Measurements from ENCODE around the gene NRSN1. TPM values are rescaled to one million over a fixed set of nuclear protein-coding genes. Genes with fewer than 3 reads are reported as not detected.

NRSN1 gene
- total and polyA plus RNA-seq, 4 donors = 0.17 TPM; not detected in 3

DNA sequence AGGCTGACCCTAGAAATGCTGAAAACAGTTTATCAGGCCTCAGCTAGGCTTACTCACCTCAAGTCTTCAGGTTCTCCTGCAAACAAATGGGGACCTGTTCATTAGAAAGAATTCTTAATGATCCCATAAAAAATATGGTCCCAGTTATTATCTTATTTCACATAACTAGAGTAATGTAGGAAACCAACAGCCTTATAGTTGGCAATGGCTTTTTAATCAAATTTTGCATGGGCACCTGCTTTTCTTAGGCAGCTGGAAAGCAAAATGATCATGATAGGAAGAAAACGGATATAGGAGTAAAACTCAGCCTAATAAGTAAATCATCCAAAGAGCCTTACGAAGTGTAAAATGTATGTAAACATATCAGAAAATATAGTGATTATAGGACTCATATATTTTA lies 1.3 kb downstream of the NRSN1 start:
- WGBS, 2 donors = 82 to 90% methylated on average over 2 of the region's 2 CpGs
- ATAC-seq (ENCODE audit: insufficient read depth, low FRiP score) = no peak

DNA sequence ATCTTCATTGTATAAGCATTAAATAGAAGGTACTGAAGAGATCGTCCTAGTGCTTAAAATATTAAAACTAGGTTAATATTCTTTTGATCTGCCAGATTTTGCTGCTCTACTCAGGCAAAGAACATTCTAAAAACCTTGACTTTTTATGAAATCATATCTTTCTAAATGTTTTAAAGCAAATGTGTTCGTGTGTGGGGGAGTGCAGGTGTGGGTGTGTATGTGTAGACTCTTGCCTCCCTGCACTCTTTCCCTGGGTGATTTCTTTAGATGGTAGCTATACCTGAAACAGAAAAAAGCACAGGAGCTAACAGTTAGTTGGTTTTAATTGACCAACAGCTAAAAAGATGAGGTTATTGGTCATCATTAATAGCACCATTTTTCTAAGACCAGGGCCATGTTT lies 5.7 kb downstream of the NRSN1 start:
- WGBS, 2 donors = 73 to 84% methylated on average over 2 of the region's 2 CpGs
- H3K27me3 ChIP-seq (ENCODE audit: control insufficient read depth in 3 of 3, insufficient read depth in 3 of 3, low read length in 2 of 3) = no peaks in the 10 kb centered on the region
- no peaks in the 10 kb centered on the region for H3K9me3 ChIP-seq (ENCODE audit: control insufficient read depth in 4 of 4, insufficient read depth in 3 of 4, low read length in 3 of 4)
- TF ChIP-seq, protein P1, sequence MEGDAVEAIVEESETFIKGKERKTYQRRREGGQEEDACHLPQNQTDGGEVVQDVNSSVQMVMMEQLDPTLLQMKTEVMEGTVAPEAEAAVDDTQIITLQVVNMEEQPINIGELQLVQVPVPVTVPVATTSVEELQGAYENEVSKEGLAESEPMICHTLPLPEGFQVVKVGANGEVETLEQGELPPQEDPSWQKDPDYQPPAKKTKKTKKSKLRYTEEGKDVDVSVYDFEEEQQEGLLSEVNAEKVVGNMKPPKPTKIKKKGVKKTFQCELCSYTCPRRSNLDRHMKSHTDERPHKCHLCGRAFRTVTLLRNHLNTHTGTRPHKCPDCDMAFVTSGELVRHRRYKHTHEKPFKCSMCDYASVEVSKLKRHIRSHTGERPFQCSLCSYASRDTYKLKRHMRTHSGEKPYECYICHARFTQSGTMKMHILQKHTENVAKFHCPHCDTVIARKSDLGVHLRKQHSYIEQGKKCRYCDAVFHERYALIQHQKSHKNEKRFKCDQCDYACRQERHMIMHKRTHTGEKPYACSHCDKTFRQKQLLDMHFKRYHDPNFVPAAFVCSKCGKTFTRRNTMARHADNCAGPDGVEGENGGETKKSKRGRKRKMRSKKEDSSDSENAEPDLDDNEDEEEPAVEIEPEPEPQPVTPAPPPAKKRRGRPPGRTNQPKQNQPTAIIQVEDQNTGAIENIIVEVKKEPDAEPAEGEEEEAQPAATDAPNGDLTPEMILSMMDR (IDR thresholded peaks at IDR 0.05; ENCODE audit: control extremely low read depth, extremely low read depth) = no peak
- DNase-seq = no peak
- no peak for ATAC-seq (ENCODE audit: insufficient read depth, low FRiP score)
- H3K4me1 ChIP-seq (ENCODE audit: control insufficient read depth in 5 of 5, insufficient read depth in 5 of 5, low read length in 5 of 5) = no peaks in the 10 kb centered on the region
- no peak overlapping the region for H3K4me3 ChIP-seq
- H3K27ac ChIP-seq (ENCODE audit: low read depth in 1 of 2, low read length in 1 of 2) = no peak overlapping the region
- no peaks in the 10 kb centered on the region for H3K36me3 ChIP-seq (ENCODE audit: control insufficient read depth in 4 of 4, insufficient read depth in 4 of 4, low read length in 4 of 4)
- no peak overlapping the region for H3K9ac ChIP-seq (ENCODE audit: insufficient read depth in 1 of 2, low read length in 2 of 2)

More for the DNA sequence above, 1.3 kb downstream of the NRSN1 start:
- no peaks in the 10 kb centered on the region for H3K9me3 ChIP-seq (ENCODE audit: control insufficient read depth in 4 of 4, insufficient read depth in 3 of 4, low read length in 3 of 4)
- TF ChIP-seq, protein P1 (IDR thresholded peaks at IDR 0.05; ENCODE audit: control extremely low read depth, extremely low read depth) = no peak
- H3K36me3 ChIP-seq (ENCODE audit: control insufficient read depth in 4 of 4, insufficient read depth in 4 of 4, low read length in 4 of 4) = no peaks in the 10 kb centered on the region
- no peak overlapping the region for H3K27ac ChIP-seq (ENCODE audit: low read depth in 1 of 2, low read length in 1 of 2)
- H3K4me3 ChIP-seq = no peak overlapping the region
- no peak for DNase-seq
- peaks cover 0 to 6% (median 0%) of the 10 kb centered on the region in 5 donors for H3K4me1 ChIP-seq (ENCODE audit: control insufficient read depth in 5 of 5, insufficient read depth in 5 of 5, low read length in 5 of 5)
- no peaks in the 10 kb centered on the region for H3K27me3 ChIP-seq (ENCODE audit: control insufficient read depth in 3 of 3, insufficient read depth in 3 of 3, low read length in 2 of 3)
- H3K9ac ChIP-seq (ENCODE audit: insufficient read depth in 1 of 2, low read length in 2 of 2) = no peak overlapping the region

DNA sequence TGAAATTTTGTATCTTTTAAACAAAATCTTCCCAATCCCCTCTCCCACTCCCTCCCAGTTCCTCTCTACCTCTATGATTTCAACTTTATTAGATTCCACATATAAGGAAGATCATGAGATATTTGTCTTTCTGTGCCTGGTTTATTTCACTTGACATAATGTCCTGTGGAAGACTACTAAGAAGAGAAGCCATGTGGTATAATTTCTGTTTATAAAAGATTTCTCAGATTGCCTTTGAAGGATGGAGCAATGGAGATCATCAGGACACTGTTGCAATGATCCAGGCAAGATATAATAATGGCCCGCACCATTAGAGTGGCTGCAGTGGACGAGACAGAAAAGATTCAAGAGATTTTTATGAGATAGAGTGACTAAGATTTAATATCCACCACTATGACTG lies 13.1 kb downstream of the NRSN1 start:
- TF ChIP-seq, protein P1 (IDR thresholded peaks at IDR 0.05; ENCODE audit: control extremely low read depth, extremely low read depth) = no peak
- H3K27ac ChIP-seq (ENCODE audit: low read depth in 1 of 2, low read length in 1 of 2) = no peak overlapping the region
- H3K9me3 ChIP-seq (ENCODE audit: control insufficient read depth in 4 of 4, insufficient read depth in 3 of 4, low read length in 3 of 4) = peaks cover 0 to 4% (median 0%) of the 10 kb centered on the region in 4 donors
- H3K27me3 ChIP-seq (ENCODE audit: control insufficient read depth in 3 of 3, insufficient read depth in 3 of 3, low read length in 2 of 3) = no peaks in the 10 kb centered on the region
- ATAC-seq (ENCODE audit: insufficient read depth, low FRiP score) (no peak), DNase-seq (no peak)
- no peak overlapping the region for H3K9ac ChIP-seq (ENCODE audit: insufficient read depth in 1 of 2, low read length in 2 of 2)
- 86 to 95% methylated on average over 2 of the region's 2 CpGs for WGBS, 2 donors
- H3K4me3 ChIP-seq = no peak overlapping the region
- peaks cover 0 to 13% (median 3%) of the 10 kb centered on the region in 5 donors for H3K4me1 ChIP-seq (ENCODE audit: control insufficient read depth in 5 of 5, insufficient read depth in 5 of 5, low read length in 5 of 5)
- H3K36me3 ChIP-seq (ENCODE audit: control insufficient read depth in 4 of 4, insufficient read depth in 4 of 4, low read length in 4 of 4) = no peaks in the 10 kb centered on the region

DNA sequence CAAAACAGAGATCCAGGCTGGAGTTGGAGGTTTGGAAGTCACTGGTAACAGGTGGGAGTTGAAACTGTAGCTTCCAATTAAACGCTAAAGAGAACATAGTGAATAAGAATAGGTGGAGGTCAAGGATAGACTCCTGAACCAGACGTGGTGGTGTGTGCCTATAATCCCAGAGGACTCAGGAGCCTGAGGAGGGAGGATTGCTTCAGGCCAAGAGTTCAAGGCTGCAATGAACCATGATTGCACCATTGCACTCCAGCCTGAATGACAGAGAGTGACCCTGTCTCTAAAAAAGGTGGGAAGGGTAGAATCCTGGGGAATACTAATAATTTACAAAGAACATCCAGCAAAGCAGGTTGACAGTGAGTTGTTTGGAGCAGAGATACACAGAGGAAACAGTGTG lies 13.6 kb downstream of the NRSN1 start:
- peaks cover 0 to 4% (median 0%) of the 10 kb centered on the region in 4 donors for H3K9me3 ChIP-seq (ENCODE audit: control insufficient read depth in 4 of 4, insufficient read depth in 3 of 4, low read length in 3 of 4)
- H3K27ac ChIP-seq (ENCODE audit: low read depth in 1 of 2, low read length in 1 of 2) = no peak overlapping the region
- WGBS, 2 donors = 73 to 77% methylated on average over 2 of the region's 2 CpGs
- H3K27me3 ChIP-seq (ENCODE audit: control insufficient read depth in 3 of 3, insufficient read depth in 3 of 3, low read length in 2 of 3) = no peaks in the 10 kb centered on the region
- ATAC-seq (ENCODE audit: insufficient read depth, low FRiP score) (no peak), DNase-seq (no peak)
- TF ChIP-seq, protein P1 (IDR thresholded peaks at IDR 0.05; ENCODE audit: control extremely low read depth, extremely low read depth) = no peak
- H3K4me1 ChIP-seq (ENCODE audit: control insufficient read depth in 5 of 5, insufficient read depth in 5 of 5, low read length in 5 of 5) = peaks cover 0 to 13% (median 3%) of the 10 kb centered on the region in 5 donors
- H3K36me3 ChIP-seq (ENCODE audit: control insufficient read depth in 4 of 4, insufficient read depth in 4 of 4, low read length in 4 of 4) = no peaks in the 10 kb centered on the region
- H3K4me3 ChIP-seq = no peak overlapping the region
- no peak overlapping the region for H3K9ac ChIP-seq (ENCODE audit: insufficient read depth in 1 of 2, low read length in 2 of 2)

All from lung (tissue), 12 donors.